ENCODE measurements around the gene MKRN2.

- TF ChIP-seq GATA2 (IDR thresholded peaks at IDR 0.05; ENCODE audit: low read depth, low read length): no peak
- no peak for TF ChIP-seq GATA3 (IDR thresholded peaks at IDR 0.05; ENCODE audit: low read depth, low read length)
Measured at GRCh38 chr3:12532182-12532581, 24.7 kb upstream of the MKRN2 start.

Data from SH-SY5Y (cell line).